ENCODE measurements around the gene MXRA8. TPM values are rescaled to one million over a fixed set of nuclear protein-coding genes. Genes with fewer than 3 reads are reported as not detected.

Gene MXRA8
- total and polyA plus RNA-seq, 9 of the 15 experiments (the other 6 are each of a cell fraction or from before 2014, with no cell fraction given) = 0.66 to 11.3 (median 6.3) TPM

DNA sequence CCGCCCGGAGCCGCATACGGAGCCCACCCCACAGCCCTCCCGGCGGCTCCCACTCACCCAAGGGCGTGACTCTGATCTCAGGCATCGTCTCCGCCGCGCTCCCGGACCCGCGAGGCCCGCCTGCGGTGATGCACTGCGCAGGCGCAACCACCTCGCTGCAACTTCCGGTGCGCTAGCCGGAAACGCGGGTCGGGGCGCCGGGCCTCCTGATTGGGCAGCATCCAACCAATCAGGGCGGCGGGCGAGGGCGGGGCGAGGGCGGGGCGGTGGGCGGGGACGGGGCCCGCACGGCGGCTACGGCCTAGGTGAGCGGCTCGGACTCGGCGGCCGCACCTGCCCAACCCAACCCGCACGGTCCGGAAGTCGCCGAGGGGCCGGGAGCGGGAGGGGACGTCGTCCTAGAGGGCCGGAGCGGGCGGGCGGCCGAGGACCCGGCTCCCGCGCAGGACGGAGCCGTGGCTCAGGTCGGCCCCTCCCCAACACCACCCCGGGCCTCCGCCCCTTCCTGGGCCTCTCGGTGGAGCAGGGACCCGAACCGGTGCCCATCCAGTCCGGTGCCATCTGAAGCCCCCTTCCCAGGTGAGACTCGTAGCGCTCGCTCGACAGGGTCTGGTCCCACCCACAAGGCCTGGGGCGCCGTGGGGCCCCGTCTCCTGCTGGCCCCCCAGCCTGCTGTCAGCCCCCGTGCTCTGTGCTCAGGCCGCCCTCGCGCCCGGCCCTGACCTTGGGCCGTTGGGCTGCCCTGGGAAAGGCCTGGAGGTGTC lies 33.6 kb downstream of the MXRA8 start, which contains the start of the genes CPTP and INTS11 (continued):
- TF ChIP-seq ZNF707 (CRISPR knock-in tag; conservative IDR thresholded peaks at IDR 0.05) (no peak), JUNB (CRISPR knock-in tag; conservative IDR thresholded peaks at IDR 0.05) (no peak), ZNF507 (tag; conservative IDR thresholded peaks at IDR 0.05) (no peak), FOXJ2 (tag; IDR thresholded peaks at IDR 0.05) (no peak), GATAD2B (IDR thresholded peaks at IDR 0.05; ENCODE audit: borderline replicate concordance) (no peak), GABPB2 (CRISPR knock-in tag; conservative IDR thresholded peaks at IDR 0.05) (no peak), TBL1XR1 (IDR thresholded peaks at IDR 0.05; ENCODE audit: low read length in 2 of 2) (no peak)
- TF ChIP-seq, protein P1, sequence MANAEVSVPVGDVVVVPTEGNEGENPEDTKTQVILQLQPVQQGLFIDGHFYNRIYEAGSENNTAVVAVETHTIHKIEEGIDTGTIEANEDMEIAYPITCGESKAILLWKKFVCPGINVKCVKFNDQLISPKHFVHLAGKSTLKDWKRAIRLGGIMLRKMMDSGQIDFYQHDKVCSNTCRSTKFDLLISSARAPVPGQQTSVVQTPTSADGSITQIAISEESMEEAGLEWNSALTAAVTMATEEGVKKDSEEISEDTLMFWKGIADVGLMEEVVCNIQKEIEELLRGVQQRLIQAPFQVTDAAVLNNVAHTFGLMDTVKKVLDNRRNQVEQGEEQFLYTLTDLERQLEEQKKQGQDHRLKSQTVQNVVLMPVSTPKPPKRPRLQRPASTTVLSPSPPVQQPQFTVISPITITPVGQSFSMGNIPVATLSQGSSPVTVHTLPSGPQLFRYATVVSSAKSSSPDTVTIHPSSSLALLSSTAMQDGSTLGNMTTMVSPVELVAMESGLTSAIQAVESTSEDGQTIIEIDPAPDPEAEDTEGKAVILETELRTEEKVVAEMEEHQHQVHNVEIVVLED (CRISPR knock-in tag; IDR thresholded peaks at IDR 0.05) = 0 out of 2 replicates have a peak, but pooled peaks have one; percentile 11
- TF ChIP-seq, protein P2, sequence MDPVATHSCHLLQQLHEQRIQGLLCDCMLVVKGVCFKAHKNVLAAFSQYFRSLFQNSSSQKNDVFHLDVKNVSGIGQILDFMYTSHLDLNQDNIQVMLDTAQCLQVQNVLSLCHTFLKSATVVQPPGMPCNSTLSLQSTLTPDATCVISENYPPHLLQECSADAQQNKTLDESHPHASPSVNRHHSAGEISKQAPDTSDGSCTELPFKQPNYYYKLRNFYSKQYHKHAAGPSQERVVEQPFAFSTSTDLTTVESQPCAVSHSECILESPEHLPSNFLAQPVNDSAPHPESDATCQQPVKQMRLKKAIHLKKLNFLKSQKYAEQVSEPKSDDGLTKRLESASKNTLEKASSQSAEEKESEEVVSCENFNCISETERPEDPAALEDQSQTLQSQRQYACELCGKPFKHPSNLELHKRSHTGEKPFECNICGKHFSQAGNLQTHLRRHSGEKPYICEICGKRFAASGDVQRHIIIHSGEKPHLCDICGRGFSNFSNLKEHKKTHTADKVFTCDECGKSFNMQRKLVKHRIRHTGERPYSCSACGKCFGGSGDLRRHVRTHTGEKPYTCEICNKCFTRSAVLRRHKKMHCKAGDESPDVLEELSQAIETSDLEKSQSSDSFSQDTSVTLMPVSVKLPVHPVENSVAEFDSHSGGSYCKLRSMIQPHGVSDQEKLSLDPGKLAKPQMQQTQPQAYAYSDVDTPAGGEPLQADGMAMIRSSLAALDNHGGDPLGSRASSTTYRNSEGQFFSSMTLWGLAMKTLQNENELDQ (CRISPR knock-in tag; IDR thresholded peaks at IDR 0.05; ENCODE audit: borderline replicate concordance) = no peak
- TF ChIP-seq, protein P3, sequence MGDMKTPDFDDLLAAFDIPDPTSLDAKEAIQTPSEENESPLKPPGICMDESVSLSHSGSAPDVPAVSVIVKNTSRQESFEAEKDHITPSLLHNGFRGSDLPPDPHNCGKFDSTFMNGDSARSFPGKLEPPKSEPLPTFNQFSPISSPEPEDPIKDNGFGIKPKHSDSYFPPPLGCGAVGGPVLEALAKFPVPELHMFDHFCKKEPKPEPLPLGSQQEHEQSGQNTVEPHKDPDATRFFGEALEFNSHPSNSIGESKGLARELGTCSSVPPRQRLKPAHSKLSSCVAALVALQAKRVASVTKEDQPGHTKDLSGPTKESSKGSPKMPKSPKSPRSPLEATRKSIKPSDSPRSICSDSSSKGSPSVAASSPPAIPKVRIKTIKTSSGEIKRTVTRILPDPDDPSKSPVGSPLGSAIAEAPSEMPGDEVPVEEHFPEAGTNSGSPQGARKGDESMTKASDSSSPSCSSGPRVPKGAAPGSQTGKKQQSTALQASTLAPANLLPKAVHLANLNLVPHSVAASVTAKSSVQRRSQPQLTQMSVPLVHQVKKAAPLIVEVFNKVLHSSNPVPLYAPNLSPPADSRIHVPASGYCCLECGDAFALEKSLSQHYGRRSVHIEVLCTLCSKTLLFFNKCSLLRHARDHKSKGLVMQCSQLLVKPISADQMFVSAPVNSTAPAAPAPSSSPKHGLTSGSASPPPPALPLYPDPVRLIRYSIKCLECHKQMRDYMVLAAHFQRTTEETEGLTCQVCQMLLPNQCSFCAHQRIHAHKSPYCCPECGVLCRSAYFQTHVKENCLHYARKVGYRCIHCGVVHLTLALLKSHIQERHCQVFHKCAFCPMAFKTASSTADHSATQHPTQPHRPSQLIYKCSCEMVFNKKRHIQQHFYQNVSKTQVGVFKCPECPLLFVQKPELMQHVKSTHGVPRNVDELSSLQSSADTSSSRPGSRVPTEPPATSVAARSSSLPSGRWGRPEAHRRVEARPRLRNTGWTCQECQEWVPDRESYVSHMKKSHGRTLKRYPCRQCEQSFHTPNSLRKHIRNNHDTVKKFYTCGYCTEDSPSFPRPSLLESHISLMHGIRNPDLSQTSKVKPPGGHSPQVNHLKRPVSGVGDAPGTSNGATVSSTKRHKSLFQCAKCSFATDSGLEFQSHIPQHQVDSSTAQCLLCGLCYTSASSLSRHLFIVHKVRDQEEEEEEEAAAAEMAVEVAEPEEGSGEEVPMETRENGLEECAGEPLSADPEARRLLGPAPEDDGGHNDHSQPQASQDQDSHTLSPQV (IDR thresholded peaks at IDR 0.05) = no peak
- TF ChIP-seq, protein P4, sequence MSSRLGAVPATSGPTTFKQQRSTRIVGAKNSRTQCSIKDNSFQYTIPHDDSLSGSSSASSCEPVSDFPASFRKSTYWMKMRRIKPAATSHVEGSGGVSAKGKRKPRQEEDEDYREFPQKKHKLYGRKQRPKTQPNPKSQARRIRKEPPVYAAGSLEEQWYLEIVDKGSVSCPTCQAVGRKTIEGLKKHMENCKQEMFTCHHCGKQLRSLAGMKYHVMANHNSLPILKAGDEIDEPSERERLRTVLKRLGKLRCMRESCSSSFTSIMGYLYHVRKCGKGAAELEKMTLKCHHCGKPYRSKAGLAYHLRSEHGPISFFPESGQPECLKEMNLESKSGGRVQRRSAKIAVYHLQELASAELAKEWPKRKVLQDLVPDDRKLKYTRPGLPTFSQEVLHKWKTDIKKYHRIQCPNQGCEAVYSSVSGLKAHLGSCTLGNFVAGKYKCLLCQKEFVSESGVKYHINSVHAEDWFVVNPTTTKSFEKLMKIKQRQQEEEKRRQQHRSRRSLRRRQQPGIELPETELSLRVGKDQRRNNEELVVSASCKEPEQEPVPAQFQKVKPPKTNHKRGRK (tag; IDR thresholded peaks at IDR 0.05) = no peak
- TF ChIP-seq, protein P5, sequence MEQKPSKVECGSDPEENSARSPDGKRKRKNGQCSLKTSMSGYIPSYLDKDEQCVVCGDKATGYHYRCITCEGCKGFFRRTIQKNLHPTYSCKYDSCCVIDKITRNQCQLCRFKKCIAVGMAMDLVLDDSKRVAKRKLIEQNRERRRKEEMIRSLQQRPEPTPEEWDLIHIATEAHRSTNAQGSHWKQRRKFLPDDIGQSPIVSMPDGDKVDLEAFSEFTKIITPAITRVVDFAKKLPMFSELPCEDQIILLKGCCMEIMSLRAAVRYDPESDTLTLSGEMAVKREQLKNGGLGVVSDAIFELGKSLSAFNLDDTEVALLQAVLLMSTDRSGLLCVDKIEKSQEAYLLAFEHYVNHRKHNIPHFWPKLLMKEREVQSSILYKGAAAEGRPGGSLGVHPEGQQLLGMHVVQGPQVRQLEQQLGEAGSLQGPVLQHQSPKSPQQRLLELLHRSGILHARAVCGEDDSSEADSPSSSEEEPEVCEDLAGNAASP (IDR thresholded peaks at IDR 0.05) = no peak
